ENCODE measurements around the gene ZNF827.

The ZNF827 gene

DNA sequence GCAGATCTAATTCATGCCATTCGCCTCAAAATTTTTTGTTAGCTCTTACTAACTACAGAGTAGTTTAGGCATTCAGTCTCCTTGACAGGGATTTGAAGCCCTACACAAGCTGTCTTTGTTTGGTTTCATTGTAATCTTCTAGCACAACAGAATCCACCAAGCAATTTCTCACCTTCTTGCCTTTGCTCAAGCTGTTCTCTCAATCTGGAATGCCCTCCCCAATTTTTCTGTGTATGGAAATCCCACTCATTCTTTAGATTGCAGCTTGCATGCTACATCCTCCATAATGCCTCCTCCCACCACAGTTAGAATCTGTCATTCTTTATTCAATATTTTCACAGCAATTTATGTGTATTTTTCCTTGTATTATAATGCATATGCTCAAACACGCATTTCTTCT is 195.0 kb downstream of the ZNF827 start:
- no peak for DNase-seq

DNA sequence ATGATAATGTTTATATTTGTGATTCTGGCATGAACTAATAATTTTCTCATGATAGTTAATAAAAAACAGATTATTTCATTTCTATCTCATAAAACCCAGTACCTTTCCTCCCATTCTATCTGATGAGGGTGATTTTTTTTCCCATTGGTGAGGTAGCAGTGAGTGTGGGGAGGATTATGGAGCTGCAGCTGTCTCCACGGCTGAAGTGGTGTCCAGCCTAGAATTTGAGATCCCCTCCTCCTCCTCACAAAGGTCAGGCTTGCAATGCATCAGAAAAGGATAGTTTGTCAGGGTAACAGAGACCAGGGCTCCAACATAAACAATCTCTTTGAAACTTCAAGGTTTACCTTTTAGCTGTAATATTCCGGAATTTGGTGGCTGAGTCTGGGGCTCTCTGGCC is 197.8 kb downstream of the ZNF827 start:
- no peak for DNase-seq

DNA sequence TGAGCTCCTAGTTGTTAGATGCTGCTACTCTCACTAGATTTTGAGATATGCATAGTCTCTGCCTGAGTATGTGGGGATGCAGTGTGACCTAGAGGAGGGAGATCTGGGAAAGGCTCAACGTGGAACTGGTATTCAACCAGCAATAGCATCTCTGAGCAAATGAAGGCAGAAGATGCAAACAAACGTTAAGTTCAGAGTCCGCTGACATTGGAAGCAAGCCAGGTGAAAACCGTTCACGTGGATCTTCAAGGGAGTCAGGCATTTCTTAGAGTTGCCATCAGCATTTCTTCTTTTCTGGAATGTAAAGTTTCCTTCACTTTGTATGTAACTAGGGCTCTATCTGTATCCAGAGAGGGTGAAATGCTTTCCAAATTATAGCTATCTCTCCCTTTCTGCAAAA is 198.8 kb downstream of the ZNF827 start:
- DNase-seq = no peak

DNA sequence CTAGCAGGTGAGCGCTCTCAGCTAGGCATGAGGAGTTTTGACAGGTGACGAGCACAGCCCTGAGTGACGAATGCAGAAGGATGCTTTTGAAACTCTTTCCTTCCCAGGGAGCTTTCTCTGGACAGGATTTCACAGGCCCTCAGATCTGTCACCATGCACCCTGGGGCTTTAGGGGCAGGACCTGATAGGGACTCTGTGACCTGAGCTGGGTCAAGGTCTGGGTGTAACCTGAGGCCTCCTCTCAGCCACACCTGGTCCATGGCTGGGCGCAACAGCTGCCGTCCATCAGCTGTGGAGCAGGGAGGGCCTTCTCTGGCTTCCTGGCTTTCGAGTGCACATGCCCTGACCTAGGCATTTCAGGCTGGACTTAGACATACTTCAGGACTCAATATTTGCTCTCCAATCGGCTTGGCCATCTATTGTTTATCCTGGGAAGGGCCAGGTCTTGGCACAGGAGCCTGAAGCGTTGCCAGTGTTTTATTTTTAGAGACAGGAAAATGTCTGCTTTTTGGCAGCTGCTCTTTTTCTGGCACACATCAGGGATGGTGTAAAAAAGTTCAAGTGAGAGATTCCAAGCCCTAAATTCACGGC is 202.3 kb downstream of the ZNF827 start:
- no peak for DNase-seq

DNA sequence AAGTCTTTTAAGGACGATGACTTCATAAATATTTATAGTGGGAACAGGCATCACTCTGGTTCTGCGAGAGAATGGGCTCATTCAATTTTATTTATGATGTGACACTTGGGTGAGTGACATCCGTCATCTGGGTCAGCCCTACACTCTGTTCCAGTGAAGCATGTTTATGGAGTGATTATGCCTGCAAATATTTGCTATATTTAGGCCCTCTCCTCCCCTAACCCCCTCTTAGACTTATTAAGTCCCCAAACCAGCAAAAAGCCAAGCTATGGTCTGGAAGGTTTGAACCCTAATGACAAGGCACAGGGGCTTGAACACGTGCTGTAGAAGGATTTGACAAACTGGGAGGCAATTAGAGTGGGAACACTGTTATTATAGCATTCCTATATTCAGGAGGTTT is 202.8 kb downstream of the ZNF827 start:
- no peak for DNase-seq

DNA sequence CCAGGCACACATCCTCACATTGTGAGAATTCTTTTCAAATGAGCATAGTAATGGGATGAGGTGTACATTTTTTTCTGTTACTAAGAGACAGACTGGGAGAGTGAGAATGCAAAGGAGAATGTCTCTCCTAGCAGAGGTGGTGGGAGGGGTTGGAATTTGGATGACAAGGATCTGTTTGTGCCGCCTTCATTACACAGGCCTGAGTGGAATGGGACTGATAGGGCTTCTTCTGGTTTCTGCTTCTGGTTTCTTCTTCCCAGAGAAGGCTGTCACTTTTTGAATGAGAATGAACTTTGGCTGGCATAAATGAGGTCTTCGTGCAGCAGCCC is 203.3 kb downstream of the ZNF827 start:
- DNase-seq = no peak

DNA sequence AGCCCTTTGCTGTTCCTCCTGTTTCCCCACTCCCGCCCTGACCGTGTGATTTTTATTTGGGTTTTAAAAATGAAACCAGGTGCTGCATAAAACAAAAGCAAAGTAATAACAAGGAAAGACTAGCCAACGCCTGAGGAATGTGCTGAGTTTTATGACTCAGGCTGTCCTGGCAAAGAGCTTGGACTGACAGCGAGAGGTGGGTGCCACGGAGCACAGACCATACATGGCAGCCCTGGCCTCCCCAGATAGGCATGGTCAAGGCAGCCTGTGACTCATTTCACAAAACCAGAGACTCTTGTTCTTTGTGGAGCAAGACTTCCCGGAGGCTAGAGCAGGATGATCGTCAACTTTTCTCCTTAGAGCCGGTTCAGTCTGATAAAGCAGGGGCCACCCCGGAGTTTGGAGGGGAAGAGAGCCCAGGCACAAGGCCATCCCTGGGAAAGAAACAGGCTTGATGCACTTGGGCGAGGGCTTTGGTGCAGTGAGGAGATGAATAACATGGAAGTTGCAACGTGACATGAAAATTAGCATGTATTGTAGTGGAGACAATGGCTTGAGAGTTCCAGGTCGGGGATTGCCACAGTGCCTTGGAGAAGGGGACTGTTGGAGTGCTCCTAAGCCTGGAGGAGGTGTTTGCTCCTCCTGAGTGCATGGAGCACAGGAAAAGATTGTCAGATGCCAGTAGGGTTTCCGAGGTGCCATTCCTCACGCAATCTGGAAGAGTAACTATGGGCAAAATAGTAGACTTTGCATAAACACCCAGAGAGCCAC is 203.9 kb downstream of the ZNF827 start:
- DNase-seq = no peak

DNA sequence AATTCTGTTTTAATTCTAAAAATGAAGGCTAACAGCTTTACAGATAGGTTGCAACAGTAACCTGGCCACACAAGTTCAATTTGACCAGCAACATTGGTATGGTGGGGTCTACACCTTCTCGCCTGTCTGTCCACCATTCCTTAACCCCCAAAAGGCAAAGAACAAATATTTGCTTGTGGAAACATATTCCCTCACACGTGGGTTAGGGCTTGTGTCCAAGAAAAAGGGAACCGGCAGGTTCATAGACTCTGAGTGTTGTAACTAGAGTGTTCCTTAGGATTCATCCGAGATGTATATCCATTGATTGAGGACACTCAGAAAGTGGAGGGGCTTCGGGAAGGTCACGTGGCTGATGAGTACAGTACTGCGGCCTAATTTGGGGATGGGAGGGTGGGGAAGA is 204.6 kb downstream of the ZNF827 start:
- DNase-seq = no peak

DNA sequence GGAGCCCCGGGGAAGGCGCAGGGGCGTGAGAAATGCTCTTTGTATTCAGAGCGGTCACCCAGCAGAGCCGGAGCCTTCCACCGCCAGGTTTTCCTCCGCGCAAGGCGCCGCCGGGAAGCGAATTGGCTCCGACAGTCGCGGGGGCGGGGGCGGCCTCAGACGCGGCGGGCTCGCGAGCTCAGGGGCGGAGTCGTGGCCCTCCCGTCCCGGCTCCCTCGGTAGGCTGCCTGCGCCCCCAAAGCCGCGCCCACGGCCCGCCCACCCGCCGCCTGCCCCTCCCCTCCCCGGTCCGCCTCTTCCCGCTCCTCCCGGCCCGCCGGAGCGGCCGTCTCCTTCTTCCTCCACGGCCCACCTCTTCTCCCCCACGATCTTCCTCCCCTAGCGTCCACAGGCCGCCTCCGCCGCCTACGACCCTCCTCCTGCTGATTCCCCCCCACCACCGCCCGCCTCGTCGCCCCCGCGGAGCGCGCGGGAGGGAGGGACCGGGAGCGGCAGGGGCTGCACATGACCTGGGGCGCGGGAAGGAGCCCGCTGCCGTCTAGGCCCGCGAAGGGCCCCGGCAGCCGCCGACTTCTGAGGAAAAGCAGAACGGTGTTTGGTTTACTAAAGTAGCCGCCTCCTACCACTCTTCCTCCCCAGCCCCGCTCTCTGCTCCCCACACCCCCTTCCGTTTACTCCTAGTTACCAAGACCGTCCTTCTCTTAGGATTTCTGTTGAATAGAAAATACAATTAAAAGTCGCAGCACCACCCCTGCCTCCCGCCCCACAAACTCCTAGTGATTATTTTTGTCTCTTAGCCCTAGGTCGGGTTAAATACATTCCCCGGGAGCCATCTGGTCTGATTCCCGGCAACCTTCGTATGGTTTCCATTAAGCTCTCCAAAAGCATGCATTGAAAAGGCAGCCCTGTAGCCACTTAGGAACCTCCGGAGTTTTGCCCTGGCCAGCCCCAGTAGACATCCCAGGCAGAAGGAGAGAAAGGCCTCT is 205.4 kb downstream of the ZNF827 start:
- peak; percentile 86 for DNase-seq

DNA sequence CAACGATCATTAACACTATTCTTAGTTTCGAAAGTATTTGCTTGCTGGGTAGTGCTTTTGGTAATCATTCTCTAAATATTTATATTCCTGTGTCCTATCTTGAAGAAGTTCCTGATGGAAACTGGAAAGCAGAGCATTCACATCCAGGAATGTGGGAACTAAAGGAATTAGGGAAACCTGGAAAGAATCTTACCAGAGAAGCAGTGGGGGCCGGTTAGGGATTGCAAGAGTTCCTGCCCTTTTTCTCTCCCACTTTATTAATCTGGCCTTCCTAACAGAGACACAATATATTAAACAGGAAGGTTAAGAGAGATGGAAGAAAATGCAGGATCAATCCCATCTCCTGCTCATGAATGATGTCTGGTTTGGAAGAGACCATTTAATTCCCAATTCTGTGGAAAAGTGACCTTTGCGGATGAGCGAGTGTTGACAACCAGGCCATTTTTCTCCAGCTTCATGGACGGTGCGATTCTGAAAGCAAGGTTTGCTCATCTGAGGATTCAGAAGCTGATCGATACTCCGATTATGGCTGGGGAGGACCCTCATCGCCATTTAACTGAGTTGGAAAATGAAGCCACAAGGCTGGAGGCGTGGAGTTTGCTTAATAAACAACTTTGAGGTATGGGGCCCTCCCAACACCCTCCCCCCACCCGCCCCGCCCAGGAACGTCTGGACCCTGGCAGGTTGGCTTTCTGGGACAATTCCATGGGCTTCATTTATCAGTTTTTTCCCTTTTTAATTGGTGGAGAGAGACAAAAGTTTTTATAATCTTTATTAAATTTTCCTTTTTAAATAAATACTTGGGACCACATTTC is 206.4 kb downstream of the ZNF827 start:
- no peak for DNase-seq

DNA sequence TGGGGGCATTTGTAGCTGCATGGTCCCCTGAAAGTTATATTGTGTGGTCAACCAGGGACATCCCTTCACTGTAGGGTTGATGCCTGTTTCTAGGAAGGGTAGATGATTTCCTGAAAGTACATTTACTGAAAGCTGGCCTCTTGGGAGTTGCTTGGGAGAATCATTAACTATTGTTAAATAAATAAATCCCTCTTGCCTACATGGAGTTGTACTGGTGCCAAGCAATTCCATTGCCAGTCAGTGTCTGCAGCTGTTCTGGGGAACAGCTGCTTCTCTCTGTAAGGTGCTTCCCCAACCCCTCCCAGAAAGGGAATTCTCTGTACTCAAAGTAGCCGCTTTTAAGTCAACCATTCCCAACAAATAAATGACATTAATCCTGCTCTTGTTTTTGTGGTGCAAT is 207.6 kb downstream of the ZNF827 start:
- DNase-seq = no peak

DNA sequence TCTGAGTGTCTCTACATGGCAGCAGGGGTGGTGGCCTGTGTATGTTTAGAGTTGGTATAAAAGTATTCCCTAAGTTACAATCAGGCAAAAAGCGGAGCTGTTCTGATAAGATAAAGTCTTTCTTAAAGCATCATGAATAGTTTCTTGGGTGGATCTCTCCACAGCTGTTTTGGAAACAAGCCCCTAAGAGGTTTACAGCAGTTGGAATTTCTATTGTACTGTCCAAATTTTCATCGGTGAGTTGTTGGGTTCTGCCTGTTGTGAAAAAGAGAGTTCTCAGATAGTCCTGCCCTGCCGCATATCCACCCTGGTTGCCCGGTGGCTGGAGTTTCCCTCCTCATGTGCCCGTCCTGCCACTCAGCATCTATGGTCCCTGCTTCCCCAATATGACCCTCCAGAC is 208.6 kb downstream of the ZNF827 start:
- no peak for DNase-seq

DNA sequence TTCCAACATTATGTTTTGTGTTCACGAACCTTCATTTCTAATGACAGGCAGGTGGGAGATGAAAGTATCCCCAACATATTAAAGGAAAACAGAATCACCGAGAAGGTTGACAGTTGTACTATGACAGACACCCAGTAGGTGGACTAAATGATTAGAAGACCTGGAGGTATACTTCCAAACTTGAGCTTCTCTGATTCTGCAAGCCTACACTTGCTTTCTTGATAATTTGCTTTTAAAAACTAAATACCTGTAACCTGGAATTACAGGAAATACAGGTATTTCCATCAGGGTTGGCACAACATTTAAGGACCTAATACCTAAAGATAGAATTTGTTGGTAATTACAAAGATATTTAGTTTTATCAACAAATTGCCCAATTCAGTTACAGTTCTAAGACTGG is 215.3 kb downstream of the ZNF827 start:
- no peak for DNase-seq

DNA sequence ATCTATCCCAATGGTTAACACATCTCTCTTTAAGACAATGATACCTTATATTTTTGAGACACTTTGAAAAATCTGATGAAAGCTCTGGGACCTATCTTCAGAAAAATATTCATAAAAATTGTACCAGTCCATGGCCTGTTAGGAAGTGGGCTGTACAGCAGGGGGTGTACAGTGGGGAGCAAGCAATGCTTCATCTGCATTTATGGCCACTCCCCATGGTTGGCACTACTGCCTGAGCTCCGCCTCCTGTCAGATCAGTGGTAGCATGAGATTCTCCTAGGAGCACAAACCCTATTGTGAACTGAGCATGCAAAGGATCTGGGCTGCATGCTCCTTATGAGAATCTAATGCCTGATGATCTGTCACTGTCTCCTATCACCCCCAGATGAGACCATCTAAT is 216.1 kb downstream of the ZNF827 start:
- no peak for DNase-seq

DNA sequence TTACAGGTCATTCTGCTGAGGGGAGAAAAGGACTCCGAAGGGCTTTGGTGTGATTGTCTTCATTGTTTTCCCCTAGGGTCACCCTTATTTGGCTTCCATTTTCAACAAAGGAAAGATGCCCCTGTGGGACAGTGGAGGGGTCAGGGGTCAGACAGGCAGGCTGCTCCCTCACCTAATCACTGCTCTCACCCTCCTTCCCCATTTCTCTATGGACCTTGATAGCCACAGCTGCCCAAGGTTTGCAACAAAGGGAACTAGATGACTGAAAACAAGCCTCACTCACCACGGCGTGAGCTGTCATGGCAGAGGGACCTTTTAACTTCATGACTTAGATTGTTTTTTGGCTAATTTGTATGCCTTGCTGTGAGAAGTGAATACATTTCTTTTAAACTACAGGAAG is 218.0 kb downstream of the ZNF827 start:
- DNase-seq = no peak

DNA sequence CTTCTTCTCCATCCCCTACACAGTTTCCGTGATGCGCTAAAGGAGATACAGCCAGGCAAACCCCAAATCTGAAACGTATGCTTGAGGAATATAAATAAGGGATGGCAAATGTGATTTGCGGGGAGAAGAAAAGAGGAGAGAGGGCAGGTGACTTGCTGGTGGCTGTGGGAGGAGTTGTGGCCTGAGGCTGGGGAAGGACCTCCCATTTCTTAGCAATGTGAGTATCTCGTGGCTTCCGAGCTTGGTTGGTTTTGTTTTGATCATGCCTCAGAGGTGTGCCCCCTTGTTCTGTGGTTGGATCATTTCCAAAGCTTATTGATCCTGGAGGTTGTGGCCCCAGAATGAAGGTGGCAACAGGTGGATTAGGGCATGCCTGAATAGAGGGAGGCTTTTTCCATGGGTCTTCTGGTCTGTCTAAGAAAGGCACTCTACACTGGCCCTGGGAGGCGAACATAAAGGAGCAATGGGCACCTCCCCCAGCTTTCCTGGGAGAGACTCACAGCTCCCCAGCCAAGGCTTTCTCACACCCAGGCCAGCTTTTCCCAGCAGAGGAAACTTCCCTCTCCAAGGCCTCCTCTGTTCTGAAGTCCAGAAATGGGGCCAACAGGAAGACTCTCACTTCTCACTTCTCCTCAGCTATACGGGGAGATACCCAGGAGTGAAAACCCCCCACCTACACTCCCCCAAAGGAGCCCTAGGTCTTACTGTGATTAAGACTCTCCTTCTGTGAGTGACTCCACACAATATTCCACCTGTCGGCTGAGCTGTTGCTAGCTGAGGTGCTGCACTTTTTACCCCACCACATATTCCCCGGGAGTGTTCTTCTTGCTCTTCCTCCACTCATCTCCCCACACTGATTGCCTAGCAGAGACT is 218.6 kb downstream of the ZNF827 start:
- no peak for DNase-seq

DNA sequence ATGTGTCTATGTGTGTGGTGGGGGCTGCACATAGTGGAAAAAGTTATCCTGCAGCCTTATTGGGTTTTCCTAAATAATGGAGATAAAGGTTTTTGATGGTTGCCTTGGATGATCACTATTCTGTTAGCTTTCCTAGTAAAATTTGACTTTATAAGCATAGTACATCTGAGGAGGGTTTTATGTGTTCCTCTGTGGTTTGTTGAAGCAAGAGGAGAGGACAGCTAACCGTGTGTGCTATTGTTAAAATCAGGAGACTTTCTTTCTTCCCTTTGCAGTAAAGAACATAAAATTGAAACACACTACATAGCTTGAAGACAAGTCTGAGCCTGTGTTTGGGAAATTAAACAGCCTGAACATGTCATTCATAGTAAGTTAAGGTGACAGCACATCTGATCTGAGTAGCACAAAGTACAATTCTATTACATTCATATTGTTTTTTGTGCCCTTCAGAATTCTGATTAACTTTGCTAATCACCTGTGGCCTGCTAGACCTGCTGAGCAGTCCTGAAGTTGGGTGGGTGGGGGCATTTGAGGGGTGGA is 221.9 kb downstream of the ZNF827 start:
- DNase-seq = no peak

DNA sequence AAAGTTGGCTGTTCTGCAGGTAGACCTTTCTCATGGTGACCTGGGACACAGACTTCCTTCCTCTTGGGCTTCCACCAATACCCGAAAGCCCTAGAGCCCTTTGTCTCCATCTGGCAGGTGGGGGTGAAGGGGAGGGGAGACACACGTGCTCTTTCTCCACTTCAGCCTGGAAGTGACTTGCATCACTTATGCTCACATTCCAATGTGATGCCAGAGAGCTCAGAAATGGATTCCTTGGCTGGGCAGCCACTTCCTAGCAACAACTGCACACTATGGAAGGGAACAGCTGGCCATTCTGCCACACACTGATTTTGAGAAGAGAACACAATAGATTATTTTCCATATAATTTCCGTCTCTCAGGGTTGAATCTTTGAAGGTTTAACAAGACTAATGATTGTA is 222.4 kb downstream of the ZNF827 start:
- no peak for DNase-seq

DNA sequence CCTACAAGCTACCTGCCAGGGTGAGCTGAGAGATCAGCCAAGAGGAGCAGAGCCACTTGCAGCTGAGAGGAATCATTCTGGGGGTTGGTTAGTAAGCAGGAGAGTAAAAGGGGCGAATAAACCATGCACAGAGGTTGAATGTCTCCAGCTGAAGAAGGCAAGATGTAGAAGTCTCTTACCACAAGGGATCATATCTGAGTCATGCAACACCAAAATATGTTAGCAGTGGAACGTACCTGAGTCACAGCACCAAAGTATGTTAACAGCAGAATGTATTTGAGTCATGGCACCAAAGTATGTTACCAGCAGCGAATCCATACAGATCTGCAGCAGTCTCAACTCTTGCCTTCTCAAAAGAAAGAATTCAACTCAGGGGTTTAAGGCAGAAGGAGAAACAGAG is 228.8 kb downstream of the ZNF827 start:
- DNase-seq = no peak

DNA sequence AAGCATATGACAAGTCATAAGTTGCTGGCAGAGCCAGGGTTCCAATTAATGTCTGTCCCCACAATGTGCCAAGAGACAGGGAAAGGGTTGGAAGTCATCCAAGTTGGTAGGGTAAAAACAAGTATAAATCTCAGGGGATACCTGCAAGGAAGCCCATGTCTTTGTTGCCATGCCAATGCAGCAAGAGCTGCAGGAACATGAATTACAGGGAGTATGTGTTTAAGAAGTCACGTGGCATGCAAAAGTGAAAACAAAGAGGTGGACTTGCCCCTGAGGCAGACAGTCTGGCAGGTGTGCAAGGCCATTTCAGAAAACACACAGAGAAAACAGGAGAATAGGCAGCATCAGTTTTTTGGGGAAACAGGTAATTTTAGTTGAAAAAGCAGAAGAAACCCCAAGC is 229.3 kb downstream of the ZNF827 start:
- no peak for DNase-seq

Data from NCI-H2227 treated with DMSO at 0.1 percent for 48 hours (cell line).